Peyer's patch (tissue), 4 donors: ENCODE measurements around the gene VPS33B.

Source experiments
- CTCF ChIP-seq, 6 experiments: fragments of 450-650 bp in 4 of 6; fragments of 200-600 bp in 2 of 6; sonication (generic) in 1 of 6; IDR thresholded peaks; one replicate each; pipeline ENCODE4 v1.5.1; 2017 to 2019; ENCODE audit warnings: antibody characterized with exemption in 6 of 6, mild to moderate bottlenecking in 3 of 6, moderate library complexity in 1 of 6
- POLR2A ChIP-seq, 2 donors: fragments of 450-650 bp; IDR thresholded peaks; one replicate each; pipeline ENCODE4 v1.5.1; 2017; ENCODE audit warnings: antibody characterized with exemption in 2 of 2, mild to moderate bottlenecking in 2 of 2, moderate library complexity in 2 of 2

DNA sequence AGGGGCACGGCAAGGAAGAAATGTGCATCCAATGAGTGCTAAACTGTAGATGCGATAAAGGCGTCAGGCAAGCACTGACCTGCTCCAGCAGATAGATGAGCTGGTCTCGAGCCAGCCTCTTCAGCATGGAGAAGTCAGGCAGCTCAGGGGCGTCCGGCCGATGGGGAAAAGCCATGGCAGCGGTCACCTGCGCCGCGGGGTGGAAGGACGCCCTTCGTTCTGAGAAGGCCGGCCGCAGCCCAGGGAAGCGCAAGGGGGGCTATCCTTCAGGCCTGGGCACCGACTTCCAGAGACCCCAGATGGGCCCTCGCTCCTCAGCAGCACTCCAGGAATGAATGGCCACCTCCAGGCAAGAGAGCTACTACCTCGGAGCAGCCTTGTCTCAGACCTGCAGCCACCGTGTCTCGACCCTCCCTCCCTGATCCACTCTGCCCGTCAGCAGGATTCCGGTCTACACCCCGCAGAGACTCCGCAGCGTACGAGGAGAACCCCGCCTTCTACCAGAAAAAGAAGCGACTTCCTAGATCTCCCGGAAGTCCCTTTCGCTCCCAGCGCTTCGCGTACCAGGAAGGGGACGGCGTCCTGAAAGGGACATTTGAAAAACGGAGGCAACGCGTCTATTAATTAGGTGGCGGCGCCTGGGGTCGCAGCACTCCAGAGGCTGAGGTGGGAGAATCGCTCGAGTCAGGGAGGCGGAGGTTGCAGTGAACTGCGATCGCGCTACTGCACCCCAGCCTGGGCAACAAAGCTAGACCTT is at the start of gene VPS33B:
- no peak for TF ChIP-seq CTCF (IDR thresholded peaks at IDR 0.05)
- TF ChIP-seq POLR2A (IDR thresholded peaks at IDR 0.05), result peak in 1 of 2 donors; percentile 54
